ENCODE measurements around the gene EXOC6B. TPM values are rescaled to one million over a fixed set of nuclear protein-coding genes. Genes with fewer than 3 reads are reported as not detected.

The EXOC6B gene
- total RNA-seq, 1 experiment from 2014 or later, result 40.1 TPM

- no peak for DNase-seq
- Mint-ChIP-seq H3K4me1 (peaks cover 4 to 6% of the 10 kb centered on the region in 2 experiments; a peak in 3 of 4 replicates), H3K9me3 (no peaks in the 10 kb centered on the region; a peak in 1 of 5 replicates), H3K4me3 (no peak overlapping the region), H3K27ac (0 out of 7 replicates have a peak overlapping the region, but pooled peaks of 1 of the 3 experiments have one; percentile 7), H3K27me3 (ENCODE audit: low read depth) (no peaks in the 10 kb centered on the region), H3K36me3 (ENCODE audit: insufficient read depth in 1 of 3, low read depth in 3 of 3) (peaks cover 0 to 2% (median 0%) of the 10 kb centered on the region in 3 experiments; a peak in 1 of 7 replicates)
- H4K91ac ChIP-seq (ENCODE audit: insufficient read length, low read depth, low read length), result no peak overlapping the region
- no peak overlapping the region for H3K23ac ChIP-seq (ENCODE audit: insufficient read length, low read depth, low read length)
- H2AK5ac ChIP-seq (ENCODE audit: insufficient read length, low read length), result no peak overlapping the region
- no peak overlapping the region for H2BK20ac ChIP-seq (ENCODE audit: low read depth, low read length, poor library complexity, severe bottlenecking)
- H3K56ac ChIP-seq (ENCODE audit: insufficient read length, low read depth, low read length), result no peak overlapping the region
- H3K27me3 ChIP-seq (ENCODE audit: insufficient read depth, low read length), result no peaks in the 10 kb centered on the region
- no peak overlapping the region for H3K18ac ChIP-seq (ENCODE audit: insufficient read length, low read depth, low read length)
- H3K79me1 ChIP-seq (ENCODE audit: insufficient read depth, low read depth, low read length, poor library complexity, severe bottlenecking), result no peaks in the 10 kb centered on the region
- no peak overlapping the region for H2BK12ac ChIP-seq (ENCODE audit: insufficient read length, low read depth, low read length)
- no peak overlapping the region for H4K5ac ChIP-seq (ENCODE audit: insufficient read length, low read depth, low read length)
- WGBS (ENCODE audit: extremely low coverage, insufficient read length, low lambda C conversion rate), result no CpG with 5 or more reads among the region's 1 CpG
- H3K4me2 ChIP-seq (ENCODE audit: insufficient read depth, insufficient read length, low read length), result no peak overlapping the region
- no peak overlapping the region for H2BK15ac ChIP-seq (ENCODE audit: low read depth, low read length)
- no peak for TF ChIP-seq CTCF (conservative IDR thresholded peaks at IDR 0.05)
- no peak overlapping the region for H3K4ac ChIP-seq (ENCODE audit: low read depth, low read length)
- H4K8ac ChIP-seq (replicated peaks; ENCODE audit: insufficient read length, low read depth, low read length), result no peak overlapping the region
- no peak overlapping the region for H2AFZ ChIP-seq (ENCODE audit: low read length)
- no peak overlapping the region for H3K14ac ChIP-seq (ENCODE audit: insufficient read depth, low read length)
- H3T11ph ChIP-seq (ENCODE audit: low read length), result no peak overlapping the region
- H3K4me1 ChIP-seq (ENCODE audit: insufficient read depth, low read length), result no peaks in the 10 kb centered on the region
- no peak overlapping the region for H2BK5ac ChIP-seq (ENCODE audit: insufficient read length, low read length)
- no peaks in the 10 kb centered on the region for H4K20me1 ChIP-seq (ENCODE audit: control insufficient read depth, insufficient read depth, insufficient read length)
- H3K9me3 ChIP-seq (ENCODE audit: control insufficient read depth, low read depth, low read length), result no peaks in the 10 kb centered on the region
- H3K79me2 ChIP-seq (ENCODE audit: insufficient read depth, low read length), result no peaks in the 10 kb centered on the region
- no peak overlapping the region for H3K27ac ChIP-seq (ENCODE audit: insufficient read length, low read depth, low read length)
- H2BK120ac ChIP-seq (ENCODE audit: low read depth, low read length, poor library complexity, severe bottlenecking), result no peak overlapping the region
- H3K23me2 ChIP-seq (ENCODE audit: insufficient read length, low read depth, low read length, poor library complexity, severe bottlenecking), result no peaks in the 10 kb centered on the region
- no peak overlapping the region for H3K9ac ChIP-seq (ENCODE audit: extremely low read depth, insufficient read length, low read length)
Measured at GRCh38 chr2:72185206-72185605, 640.6 kb downstream of the EXOC6B start.
